KOPT-K1 (cell line): ENCODE measurements around the gene LRIG2.

ENCODE experiments used
- H3K27ac ChIP-seq: fragments of 200-600 bp; sonication (generic); 2 replicates; pipeline ENCODE4 v1.5.1; 2016; ENCODE audit warnings: antibody characterized with exemption, mild to moderate bottlenecking, low read depth, low read length; ENCODE audit not compliant: poor library complexity, severe bottlenecking
- H3K36me3 ChIP-seq: fragments of 200-600 bp; sonication (generic); 2 replicates; pipeline ENCODE4 v1.5.1; 2017; ENCODE audit warnings: antibody characterized with exemption, mild to moderate bottlenecking, low read length, moderate library complexity; ENCODE audit not compliant: insufficient read depth
- H3K9me3 ChIP-seq: fragments of 200-600 bp; sonication (generic); 2 replicates; pipeline ENCODE4 v1.5.1; 2017; ENCODE audit warnings: antibody characterized with exemption, low read length, mild to moderate bottlenecking; ENCODE audit not compliant: insufficient read depth, poor library complexity, severe bottlenecking

The LRIG2 gene

DNA sequence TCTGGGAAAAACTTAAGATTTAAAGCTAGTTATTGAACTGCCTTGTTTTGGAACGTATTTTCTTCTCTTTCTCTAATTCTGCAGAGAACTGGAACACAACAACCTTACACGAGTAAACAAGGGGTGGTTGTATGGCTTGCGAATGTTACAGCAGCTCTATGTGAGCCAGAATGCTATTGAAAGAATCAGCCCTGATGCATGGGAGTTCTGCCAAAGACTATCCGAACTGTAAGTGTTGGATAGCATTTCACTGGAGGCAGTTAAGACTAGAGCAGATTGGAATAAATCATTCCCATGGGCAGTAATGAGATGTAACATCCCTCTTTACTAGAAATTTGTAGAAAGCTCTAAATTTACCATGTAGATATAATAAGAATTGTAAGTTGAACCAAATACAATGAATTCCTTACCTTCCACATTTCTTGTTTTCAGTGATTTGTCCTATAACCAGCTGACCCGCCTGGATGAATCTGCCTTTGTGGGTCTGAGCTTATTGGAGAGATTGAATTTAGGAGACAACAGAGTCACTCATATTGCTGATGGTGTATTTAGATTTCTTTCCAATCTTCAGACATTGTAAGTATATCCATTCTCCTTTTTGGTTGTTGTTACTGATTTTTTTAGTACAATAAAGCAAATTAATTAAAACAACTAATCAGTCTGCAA lies 22.9 kb downstream of the LRIG2 start:
- Histone ChIP-seq H3K36me3 (peaks cover 95% of the 10 kb centered on the region), H3K9me3 (no peaks in the 10 kb centered on the region), H3K27ac (no peak overlapping the region)

GRCh38 chr1:113096493-113096892 lies 23.5 kb downstream of the LRIG2 start:
- Histone ChIP-seq H3K27ac (no peak overlapping the region), H3K36me3 (peaks cover 98% of the 10 kb centered on the region), H3K9me3 (no peaks in the 10 kb centered on the region)

DNA sequence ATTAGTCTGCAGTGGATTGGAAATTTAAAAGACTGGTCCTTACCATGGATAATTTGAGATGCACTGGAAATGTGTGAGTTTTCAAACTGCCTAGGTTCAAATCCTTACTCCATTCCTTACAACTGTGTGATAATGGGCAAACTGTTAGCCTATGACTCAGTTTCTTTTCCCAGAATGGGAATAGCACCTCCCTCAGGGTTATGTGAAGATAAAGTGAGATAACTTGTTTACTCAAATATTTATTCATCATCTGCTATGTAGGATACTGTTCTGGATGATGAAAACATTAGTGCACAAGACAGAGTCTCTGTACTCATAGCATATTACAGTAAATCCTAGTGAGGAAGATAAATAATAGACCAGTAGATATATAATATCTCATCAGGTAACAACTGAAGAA lies 28.6 kb downstream of the LRIG2 start:
- Histone ChIP-seq H3K36me3 (peaks cover 98% of the 10 kb centered on the region), H3K27ac (no peak overlapping the region), H3K9me3 (no peaks in the 10 kb centered on the region)

GRCh38 chr1:113103048-113103447 lies 30.1 kb downstream of the LRIG2 start:
- H3K36me3 ChIP-seq: peaks cover 98% of the 10 kb centered on the region
- H3K9me3 ChIP-seq: no peaks in the 10 kb centered on the region
- H3K27ac ChIP-seq: no peak overlapping the region

GRCh38 chr1:113103977-113104376 lies 31.0 kb downstream of the LRIG2 start:
- H3K27ac ChIP-seq: no peak overlapping the region
- no peaks in the 10 kb centered on the region for H3K9me3 ChIP-seq
- peaks cover 98% of the 10 kb centered on the region for H3K36me3 ChIP-seq

DNA sequence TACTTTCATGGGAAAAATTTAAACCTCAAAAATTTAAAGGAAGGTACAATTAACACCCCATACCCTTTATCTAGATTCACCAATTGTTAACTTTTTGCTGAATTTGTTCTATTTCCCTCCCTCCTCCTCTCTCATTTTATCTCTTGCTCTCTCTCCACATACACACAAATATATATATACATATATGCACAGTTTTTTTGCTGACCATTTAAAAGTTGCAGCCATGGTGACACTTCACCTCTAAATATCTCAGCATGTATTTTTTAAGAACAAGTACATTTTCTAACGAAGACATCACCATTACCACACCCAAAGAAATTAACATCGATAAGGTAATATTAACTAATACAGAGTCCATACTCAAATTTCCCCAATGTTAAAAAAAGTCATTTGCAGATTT lies 33.9 kb downstream of the LRIG2 start:
- H3K36me3 ChIP-seq: peaks cover 98% of the 10 kb centered on the region
- H3K27ac ChIP-seq: no peak overlapping the region
- no peaks in the 10 kb centered on the region for H3K9me3 ChIP-seq

- no peak overlapping the region for H3K27ac ChIP-seq
- no peaks in the 10 kb centered on the region for H3K9me3 ChIP-seq
- H3K36me3 ChIP-seq: peaks cover 99% of the 10 kb centered on the region
These were observed 37.0 kb downstream of the LRIG2 start for GRCh38 chr1:113109908-113110554.

DNA sequence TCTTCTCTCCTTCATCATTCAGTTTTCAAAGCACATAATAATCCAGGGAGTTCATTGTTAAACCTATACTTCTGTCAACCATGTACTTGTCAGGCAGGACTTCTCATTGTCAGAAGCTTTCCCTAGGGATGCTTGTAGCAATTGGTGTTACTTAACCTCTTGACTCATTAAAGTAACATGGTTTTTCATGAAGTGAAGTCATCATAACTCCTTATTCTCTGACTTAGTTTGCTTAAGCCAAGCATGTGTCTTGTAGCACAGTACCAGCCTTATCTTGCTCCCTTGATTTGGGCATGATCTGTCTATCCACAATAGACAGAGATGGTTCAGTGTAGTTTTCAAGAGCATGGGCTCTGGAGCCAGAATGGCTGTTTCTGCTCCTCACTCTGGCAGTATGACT lies 45.3 kb downstream of the LRIG2 start:
- H3K36me3 ChIP-seq: peaks cover 100% of the 10 kb centered on the region
- H3K27ac ChIP-seq: no peak overlapping the region
- no peaks in the 10 kb centered on the region for H3K9me3 ChIP-seq

DNA sequence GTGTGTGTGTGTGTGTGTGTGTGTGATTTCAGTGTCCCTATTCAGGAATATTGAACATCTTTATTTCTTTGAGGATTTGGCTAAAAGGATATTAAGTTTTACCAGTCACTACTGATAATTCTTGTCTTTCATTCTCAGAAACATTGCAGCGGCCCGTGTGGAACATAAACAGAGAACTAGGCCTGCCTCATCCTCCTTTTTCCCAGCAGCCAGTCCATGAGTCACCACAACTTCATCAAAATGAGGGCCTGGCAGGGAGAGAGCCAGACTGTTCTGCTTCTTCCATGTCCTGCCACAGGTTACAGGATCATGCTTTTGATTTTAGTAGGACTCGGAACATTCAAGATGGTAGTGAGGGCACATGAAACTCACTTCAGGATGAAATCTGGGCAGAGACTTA lies 50.7 kb downstream of the LRIG2 start:
- H3K27ac ChIP-seq: no peak overlapping the region
- peaks cover 96% of the 10 kb centered on the region for H3K36me3 ChIP-seq
- no peaks in the 10 kb centered on the region for H3K9me3 ChIP-seq

GRCh38 chr1:113124366-113124765 lies 51.4 kb downstream of the LRIG2 start:
- H3K27ac ChIP-seq: no peak overlapping the region
- H3K9me3 ChIP-seq: no peaks in the 10 kb centered on the region
- H3K36me3 ChIP-seq: peaks cover 90% of the 10 kb centered on the region

DNA sequence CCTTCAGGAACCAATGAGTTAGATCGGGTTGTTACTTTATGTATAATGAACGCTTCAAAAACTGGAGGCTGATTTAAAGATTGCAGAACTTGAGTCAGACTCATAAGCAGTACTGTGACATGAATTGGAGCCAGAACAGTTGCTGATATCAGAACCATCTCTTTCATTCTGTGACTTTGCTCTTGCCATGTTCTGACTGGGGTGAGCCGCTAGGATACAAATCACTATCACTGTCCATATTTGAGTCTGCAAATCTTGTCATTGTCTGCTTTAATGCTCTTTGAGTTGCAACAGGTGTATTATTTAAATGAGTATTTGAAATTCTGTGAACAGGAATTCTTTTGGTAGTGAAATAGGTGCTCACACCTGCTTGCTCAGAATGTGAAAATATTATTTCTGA lies 52.5 kb downstream of the LRIG2 start:
- Histone ChIP-seq H3K9me3 (no peaks in the 10 kb centered on the region), H3K27ac (no peak overlapping the region), H3K36me3 (peaks cover 85% of the 10 kb centered on the region)

GRCh38 chr1:113126207-113126606 lies 53.2 kb downstream of the LRIG2 start:
- H3K36me3 ChIP-seq: peaks cover 78% of the 10 kb centered on the region
- H3K27ac ChIP-seq: no peak overlapping the region
- H3K9me3 ChIP-seq: no peaks in the 10 kb centered on the region

DNA sequence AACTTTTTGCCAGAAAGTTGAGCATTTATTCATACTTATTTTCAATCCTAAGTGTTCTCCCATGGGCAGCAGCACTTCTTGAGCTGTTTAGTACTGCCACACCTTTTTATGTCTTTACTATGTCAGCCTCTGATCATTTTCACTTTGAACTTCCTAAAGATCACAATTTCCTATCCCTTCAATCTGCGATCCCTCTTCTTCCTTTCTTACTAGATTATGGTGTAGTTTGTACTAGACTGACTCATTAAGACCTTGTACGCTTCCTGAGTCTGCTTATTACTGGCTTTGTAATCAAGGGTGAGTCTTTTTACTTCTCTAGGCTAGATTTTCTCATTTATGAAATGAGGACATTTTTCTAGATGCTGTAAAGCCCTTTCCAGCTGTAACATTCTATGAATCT lies 55.1 kb downstream of the LRIG2 start:
- no peak overlapping the region for H3K27ac ChIP-seq
- H3K9me3 ChIP-seq: no peaks in the 10 kb centered on the region
- H3K36me3 ChIP-seq: peaks cover 59% of the 10 kb centered on the region

DNA sequence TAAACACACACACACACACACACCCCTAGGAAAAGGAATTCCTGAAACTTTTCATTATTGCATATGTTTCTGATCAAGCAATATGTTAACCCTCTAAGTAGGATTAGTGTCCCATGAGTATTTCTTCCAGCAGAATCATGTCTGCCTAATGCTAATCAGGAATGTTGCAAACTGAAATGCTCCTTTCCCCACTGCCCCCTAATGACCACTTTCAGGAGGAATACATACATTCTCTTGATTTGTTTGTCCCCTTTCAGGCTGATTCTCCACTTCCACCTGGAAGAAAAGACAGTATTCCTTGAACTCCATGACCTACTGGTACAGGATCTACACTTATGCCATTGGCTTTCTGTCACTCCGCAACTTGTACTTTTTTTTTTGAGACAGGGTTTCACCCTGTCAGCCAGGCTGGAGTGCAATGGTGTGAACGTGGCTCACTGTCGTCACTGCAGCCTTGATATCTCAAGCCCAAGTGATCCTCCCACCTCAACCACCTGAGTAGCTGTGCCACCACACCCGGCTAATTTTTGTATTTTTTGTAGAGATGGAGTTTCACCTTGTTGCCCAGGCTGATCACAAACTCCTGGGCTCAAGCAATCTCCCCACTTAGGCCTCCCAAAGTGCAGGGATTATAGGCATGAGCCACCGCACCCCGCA lies 56.7 kb downstream of the LRIG2 start:
- Histone ChIP-seq H3K27ac (no peak overlapping the region), H3K36me3 (peaks cover 44% of the 10 kb centered on the region), H3K9me3 (no peaks in the 10 kb centered on the region)

DNA sequence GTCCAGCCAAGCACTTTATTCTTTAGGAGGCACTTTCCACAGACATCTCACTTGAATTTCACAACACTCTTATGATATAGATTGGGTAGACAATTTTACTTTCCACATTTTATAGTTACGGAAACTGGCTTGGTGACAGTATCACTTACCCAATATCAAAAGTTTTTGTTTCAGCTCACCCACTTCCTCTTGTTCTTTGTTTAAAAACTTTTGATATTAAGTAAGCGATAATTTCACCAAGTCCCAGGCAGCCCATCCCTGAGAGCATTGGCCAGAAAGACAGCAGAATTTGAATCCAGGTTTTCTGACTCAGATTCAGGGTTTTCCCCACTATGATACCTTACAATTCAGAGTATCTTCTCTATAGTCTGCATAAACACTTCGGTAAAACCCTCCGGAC lies 60.0 kb downstream of the LRIG2 start:
- no peaks in the 10 kb centered on the region for H3K9me3 ChIP-seq
- no peak overlapping the region for H3K27ac ChIP-seq
- H3K36me3 ChIP-seq: peaks cover 11% of the 10 kb centered on the region

DNA sequence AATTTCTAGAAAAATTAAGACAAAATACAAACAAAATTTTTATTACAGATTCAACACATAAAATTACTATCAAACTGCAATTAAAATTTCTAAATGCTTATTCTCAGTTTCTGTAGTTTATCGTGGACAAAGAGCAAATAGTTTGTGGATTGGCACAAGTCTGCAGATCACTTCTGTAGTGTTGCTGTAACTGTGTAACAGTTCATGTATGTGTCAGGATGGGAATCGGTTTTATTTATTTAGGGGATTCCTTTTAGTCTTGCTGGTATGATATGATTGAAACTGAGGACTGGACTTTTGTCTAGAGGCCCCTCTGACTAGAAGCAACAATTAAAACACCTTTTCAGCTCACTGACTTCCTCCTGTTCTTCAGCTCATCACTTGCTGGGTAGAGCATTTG lies 60.8 kb downstream of the LRIG2 start:
- Histone ChIP-seq H3K36me3 (peaks cover 7% of the 10 kb centered on the region), H3K9me3 (no peaks in the 10 kb centered on the region), H3K27ac (no peak overlapping the region)
